ENCODE measurements around the gene LRRC7.
"Not testable (repeated sequence)": the region's sequence is repeated elsewhere in the genome, so short reads cannot be mapped to it uniquely, and the experiment has no call there.

The LRRC7 gene

GRCh38 chr1:69947837-69948236 is 380.1 kb downstream of the LRRC7 start:
- Histone ChIP-seq H3F3A (ENCODE audit: insufficient read depth, low read length) (no peaks in the 10 kb centered on the region), H3K27me3 (replicated peaks; ENCODE audit: insufficient read depth, low read length) (no peaks in the 10 kb centered on the region), H3K4me3 (ENCODE audit: low read length) (no peak overlapping the region), H4K20me1 (ENCODE audit: insufficient read depth, low read length) (no peaks in the 10 kb centered on the region), H3K79me2 (ENCODE audit: low read length) (no peaks in the 10 kb centered on the region), H3K4me2 (ENCODE audit: low read depth, low read length) (no peak overlapping the region), H3K4me1 (ENCODE audit: low read length) (no peaks in the 10 kb centered on the region), H3K9me2 (replicated peaks; ENCODE audit: insufficient read depth, low read length) (no peaks in the 10 kb centered on the region), H3K9me3 (replicated peaks; ENCODE audit: insufficient read depth, low read length) (no peaks in the 10 kb centered on the region), H3K9ac (ENCODE audit: low read length) (no peak overlapping the region), H3K27ac (ENCODE audit: low read length) (no peak overlapping the region), H3K36me3 (replicated peaks; ENCODE audit: insufficient read depth, low read length) (no peaks in the 10 kb centered on the region), H2AFZ (ENCODE audit: low read length) (no peak overlapping the region)
- no peak for TF ChIP-seq CTCF (IDR thresholded peaks at IDR 0.05; ENCODE audit: low read length)
- TF ChIP-seq EZH2phosphoT487 (IDR thresholded peaks at IDR 0.05; ENCODE audit: low read length) = no peak
- no peak for TF ChIP-seq EZH2 (optimal IDR thresholded peaks at IDR 0.05; ENCODE audit: low read depth, low read length)
- no peak for DNase-seq

GRCh38 chr1:69952676-69953075 is 385.0 kb downstream of the LRRC7 start:
- DNase-seq = no peak
- Histone ChIP-seq H3K4me1 (ENCODE audit: low read length) (no peaks in the 10 kb centered on the region), H3K27ac (ENCODE audit: low read length) (no peak overlapping the region), H3K9me3 (replicated peaks; ENCODE audit: insufficient read depth, low read length) (no peaks in the 10 kb centered on the region), H4K20me1 (ENCODE audit: insufficient read depth, low read length) (no peaks in the 10 kb centered on the region), H3K9ac (ENCODE audit: low read length) (no peak overlapping the region), H3K36me3 (replicated peaks; ENCODE audit: insufficient read depth, low read length) (no peaks in the 10 kb centered on the region), H3K79me2 (ENCODE audit: low read length) (no peaks in the 10 kb centered on the region), H3K27me3 (replicated peaks; ENCODE audit: insufficient read depth, low read length) (no peaks in the 10 kb centered on the region), H3F3A (ENCODE audit: insufficient read depth, low read length) (no peaks in the 10 kb centered on the region), H2AFZ (ENCODE audit: low read length) (no peak overlapping the region), H3K9me2 (replicated peaks; ENCODE audit: insufficient read depth, low read length) (no peaks in the 10 kb centered on the region), H3K4me3 (ENCODE audit: low read length) (no peak overlapping the region), H3K4me2 (ENCODE audit: low read depth, low read length) (no peak overlapping the region)
- TF ChIP-seq EZH2phosphoT487 (IDR thresholded peaks at IDR 0.05; ENCODE audit: low read length) = no peak
- TF ChIP-seq EZH2 (optimal IDR thresholded peaks at IDR 0.05; ENCODE audit: low read depth, low read length) = no peak
- no peak for TF ChIP-seq CTCF (IDR thresholded peaks at IDR 0.05; ENCODE audit: low read length)

- H3F3A ChIP-seq (ENCODE audit: insufficient read depth, low read length); DNase-seq; H4K20me1 ChIP-seq (ENCODE audit: insufficient read depth, low read length); H3K4me2 ChIP-seq (ENCODE audit: low read depth, low read length); H2AFZ ChIP-seq (ENCODE audit: low read length); H3K27ac ChIP-seq (ENCODE audit: low read length); H3K9me2 ChIP-seq (replicated peaks; ENCODE audit: insufficient read depth, low read length); H3K9me3 ChIP-seq (replicated peaks; ENCODE audit: insufficient read depth, low read length); H3K36me3 ChIP-seq (replicated peaks; ENCODE audit: insufficient read depth, low read length); H3K27me3 ChIP-seq (replicated peaks; ENCODE audit: insufficient read depth, low read length); H3K4me1 ChIP-seq (ENCODE audit: low read length); H3K9ac ChIP-seq (ENCODE audit: low read length); H3K4me3 ChIP-seq (ENCODE audit: low read length); H3K79me2 ChIP-seq (ENCODE audit: low read length): not testable (repeated sequence)
Observed at GRCh38 chr1:69962452-69962851, 394.7 kb downstream of the LRRC7 start.

- H3K27ac ChIP-seq (ENCODE audit: low read length) = no peak overlapping the region
- no peak overlapping the region for H3K4me2 ChIP-seq (ENCODE audit: low read depth, low read length)
- no peaks in the 10 kb centered on the region for H3K9me2 ChIP-seq (replicated peaks; ENCODE audit: insufficient read depth, low read length)
- H3K27me3 ChIP-seq (replicated peaks; ENCODE audit: insufficient read depth, low read length) = no peaks in the 10 kb centered on the region
- no peaks in the 10 kb centered on the region for H3K9me3 ChIP-seq (replicated peaks; ENCODE audit: insufficient read depth, low read length)
- H3K4me3 ChIP-seq (ENCODE audit: low read length) = no peak overlapping the region
- H3K4me1 ChIP-seq (ENCODE audit: low read length) = no peaks in the 10 kb centered on the region
- TF ChIP-seq CTCF (IDR thresholded peaks at IDR 0.05; ENCODE audit: low read length) (no peak), EZH2phosphoT487 (IDR thresholded peaks at IDR 0.05; ENCODE audit: low read length) (no peak), EZH2 (optimal IDR thresholded peaks at IDR 0.05; ENCODE audit: low read depth, low read length) (no peak)
- no peaks in the 10 kb centered on the region for H3K79me2 ChIP-seq (ENCODE audit: low read length)
- no peaks in the 10 kb centered on the region for H3K36me3 ChIP-seq (replicated peaks; ENCODE audit: insufficient read depth, low read length)
- H4K20me1 ChIP-seq (ENCODE audit: insufficient read depth, low read length) = no peaks in the 10 kb centered on the region
- DNase-seq = no peak
- no peak overlapping the region for H2AFZ ChIP-seq (ENCODE audit: low read length)
- H3K9ac ChIP-seq (ENCODE audit: low read length) = no peak overlapping the region
- no peaks in the 10 kb centered on the region for H3F3A ChIP-seq (ENCODE audit: insufficient read depth, low read length)
Observed at GRCh38 chr1:69967245-69967766, 399.6 kb downstream of the LRRC7 start.
